GM12891 (cell line): Measurements from ENCODE around the gene SHROOM3.

Source experiments
- DNase-seq: peaks from one replicate; pipeline ENCODE4 v3.0.0; 2011; ENCODE audit warnings: low spot score; ENCODE audit not compliant: insufficient read length
- FAIRE-seq: peaks from 2 replicates; lab custom pipeline; 2011; peaks lifted over from hg19 to GRCh38; lab: Jason Lieb, UNC
- PAX5 ChIP-seq: IDR thresholded peaks from 2 replicates; pipeline ENCODE4 v1.6.1; 2011; ENCODE audit warnings: low read length, moderate library complexity, mild to moderate bottlenecking; ENCODE audit not compliant: insufficient read depth, severe bottlenecking
- POLR2A ChIP-seq: IDR thresholded peaks from 2 replicates; pipeline ENCODE4 v1.6.1; 2011; ENCODE audit warnings: low read depth, low read length, control low read depth
- POLR2AphosphoS5 ChIP-seq: IDR thresholded peaks from 2 replicates; pipeline ENCODE4 v1.6.1; 2011; ENCODE audit warnings: low read depth, low read length, control low read depth
- POU2F2 ChIP-seq: IDR thresholded peaks from 2 replicates; pipeline ENCODE4 v1.6.1; 2011; ENCODE audit warnings: low read depth, mild to moderate bottlenecking, control low read depth, low read length, moderate library complexity
- SPI1 ChIP-seq: IDR thresholded peaks from 2 replicates; pipeline ENCODE4 v1.6.1; 2011; ENCODE audit warnings: low read depth, low read length, control low read depth
- TAF1 ChIP-seq: IDR thresholded peaks from 2 replicates; pipeline ENCODE4 v1.6.1; 2011; ENCODE audit warnings: low read depth, low read length, control low read depth

SHROOM3 gene

DNA sequence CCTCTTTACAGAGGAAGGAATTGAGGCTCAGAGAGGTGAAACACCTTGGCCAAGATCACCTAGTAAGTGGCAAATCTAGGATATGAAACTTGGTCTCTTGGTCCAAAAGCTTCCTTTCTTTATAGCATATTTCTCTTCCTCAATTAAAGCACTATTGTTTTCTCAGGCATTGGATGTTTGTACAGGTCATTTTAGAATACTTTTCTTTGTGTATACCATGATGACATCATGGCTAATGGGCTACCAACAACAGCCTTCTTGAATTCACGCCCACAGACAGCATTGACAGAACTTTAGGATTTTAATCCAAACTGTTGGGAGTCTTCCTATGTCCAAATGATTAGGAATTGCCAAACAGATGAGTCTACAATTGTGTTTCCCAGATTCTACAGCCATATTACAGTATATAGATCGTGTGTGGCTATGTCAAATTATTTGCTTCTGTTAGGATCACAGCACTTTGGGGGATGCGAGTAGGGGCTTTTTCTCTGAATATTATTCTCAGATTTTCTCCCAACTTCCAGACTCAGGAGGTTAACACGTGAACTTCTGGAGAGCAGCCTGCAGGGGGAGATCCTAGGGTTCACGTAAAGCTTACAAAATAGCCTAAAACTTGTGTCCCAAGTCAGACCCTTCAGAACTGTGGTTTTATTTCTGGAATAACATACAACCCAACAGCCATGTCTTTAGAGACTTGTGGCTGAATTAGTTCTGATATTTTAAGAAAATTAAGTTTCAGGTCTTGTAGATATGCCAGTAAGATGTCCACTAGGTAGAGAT is 191.8 kb downstream of the SHROOM3 start:
- TF ChIP-seq SPI1: no peak
- TF ChIP-seq TAF1: no peak
- no peak for TF ChIP-seq POLR2AphosphoS5
- TF ChIP-seq POU2F2: no peak
- no peak for TF ChIP-seq POLR2A
- no peak for TF ChIP-seq PAX5
- DNase-seq (no peak), FAIRE-seq (no peak)

DNA sequence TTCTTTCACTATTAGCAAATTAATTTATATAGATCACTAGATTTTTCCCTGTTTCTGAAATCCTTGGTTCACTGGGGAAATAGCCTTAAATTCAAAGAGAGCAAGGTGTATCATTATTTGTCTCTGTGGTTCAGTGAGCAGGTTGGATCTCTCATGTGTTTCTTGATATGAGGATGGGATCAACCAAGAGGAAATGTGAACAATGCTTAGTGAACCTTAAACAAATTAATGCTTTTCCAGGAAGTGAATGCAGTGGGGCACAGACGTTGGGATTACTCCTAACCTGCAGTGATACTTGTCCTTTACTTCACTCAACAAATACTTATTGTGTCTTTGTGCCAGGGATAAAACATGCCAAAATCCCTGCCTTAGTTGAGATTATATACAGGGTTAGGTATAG is 193.2 kb downstream of the SHROOM3 start:
- TF ChIP-seq POLR2A: no peak
- TF ChIP-seq POU2F2: no peak
- no peak for TF ChIP-seq TAF1
- no peak for TF ChIP-seq POLR2AphosphoS5
- TF ChIP-seq SPI1: no peak
- no peak for TF ChIP-seq PAX5
- FAIRE-seq (no peak), DNase-seq (no peak)

- FAIRE-seq: no peak
- DNase-seq: no peak
- TF ChIP-seq PAX5 (no peak), POLR2AphosphoS5 (no peak), POLR2A (no peak), SPI1 (no peak), POU2F2 (no peak), TAF1 (no peak)
These were observed 195.7 kb downstream of the SHROOM3 start for GRCh38 chr4:76630741-76631140.

DNA sequence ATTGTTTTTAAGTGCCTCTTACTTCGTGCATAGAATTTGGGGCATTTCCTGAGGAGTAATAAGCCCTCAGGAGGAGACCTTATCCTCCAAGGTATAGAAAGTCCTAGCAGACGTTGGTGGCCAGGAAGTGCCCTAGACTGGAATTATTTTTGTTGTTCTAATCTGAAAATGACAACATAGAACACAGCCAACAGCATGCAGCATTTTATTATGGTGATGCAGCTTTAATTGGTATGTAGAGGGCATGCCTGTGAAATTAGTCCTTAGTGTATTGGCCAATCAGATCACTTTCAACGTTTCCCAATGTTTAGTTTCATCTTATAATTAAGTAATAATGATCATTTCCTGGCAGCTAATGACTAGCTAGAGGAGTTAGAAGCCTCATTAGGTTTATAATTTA is 199.2 kb downstream of the SHROOM3 start:
- FAIRE-seq: no peak

DNA sequence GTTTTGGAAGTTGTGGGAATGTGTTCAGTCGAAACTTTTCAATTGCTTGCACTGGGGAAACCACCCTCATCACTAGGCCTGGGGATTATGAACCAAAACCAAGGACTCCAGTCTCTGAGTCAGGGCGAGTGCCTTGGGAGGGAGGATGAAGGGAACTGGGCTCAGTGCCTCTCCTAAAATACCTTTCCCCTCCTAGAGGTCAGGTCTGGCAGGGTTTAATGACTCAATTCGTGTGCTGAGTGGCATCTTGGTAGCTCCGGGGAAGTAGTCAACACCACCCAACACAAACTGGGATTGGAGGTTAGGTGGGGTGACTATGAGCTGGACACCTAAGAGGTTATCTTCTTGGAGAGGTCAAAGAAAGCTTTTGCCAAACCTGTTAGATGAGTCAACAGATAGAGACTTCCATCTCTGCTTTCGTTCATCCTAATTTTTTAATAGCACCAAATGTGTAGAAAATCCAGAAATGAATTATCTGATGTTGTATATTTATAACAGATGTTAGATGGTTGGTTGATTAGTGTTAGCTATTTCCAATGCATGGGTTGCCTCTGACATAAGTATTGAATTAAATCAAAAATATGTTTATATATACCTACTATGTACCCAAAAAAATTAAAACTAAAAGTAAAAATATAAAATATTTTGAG is 202.8 kb downstream of the SHROOM3 start:
- TF ChIP-seq SPI1 (no peak), TAF1 (no peak)
- FAIRE-seq (no peak), DNase-seq (no peak)

More for the DNA sequence above, 199.2 kb downstream of the SHROOM3 start:
- DNase-seq: no peak
- TF ChIP-seq SPI1: no peak
- no peak for TF ChIP-seq POLR2A
- TF ChIP-seq PAX5: no peak
- no peak for TF ChIP-seq POLR2AphosphoS5
- no peak for TF ChIP-seq TAF1
- no peak for TF ChIP-seq POU2F2

- DNase-seq: no peak
- FAIRE-seq: no peak
- TF ChIP-seq POU2F2: no peak
- no peak for TF ChIP-seq POLR2A
- no peak for TF ChIP-seq TAF1
- TF ChIP-seq SPI1: no peak
- TF ChIP-seq PAX5: no peak
- TF ChIP-seq POLR2AphosphoS5: no peak
These were observed 204.3 kb downstream of the SHROOM3 start for GRCh38 chr4:76639288-76639687.

DNA sequence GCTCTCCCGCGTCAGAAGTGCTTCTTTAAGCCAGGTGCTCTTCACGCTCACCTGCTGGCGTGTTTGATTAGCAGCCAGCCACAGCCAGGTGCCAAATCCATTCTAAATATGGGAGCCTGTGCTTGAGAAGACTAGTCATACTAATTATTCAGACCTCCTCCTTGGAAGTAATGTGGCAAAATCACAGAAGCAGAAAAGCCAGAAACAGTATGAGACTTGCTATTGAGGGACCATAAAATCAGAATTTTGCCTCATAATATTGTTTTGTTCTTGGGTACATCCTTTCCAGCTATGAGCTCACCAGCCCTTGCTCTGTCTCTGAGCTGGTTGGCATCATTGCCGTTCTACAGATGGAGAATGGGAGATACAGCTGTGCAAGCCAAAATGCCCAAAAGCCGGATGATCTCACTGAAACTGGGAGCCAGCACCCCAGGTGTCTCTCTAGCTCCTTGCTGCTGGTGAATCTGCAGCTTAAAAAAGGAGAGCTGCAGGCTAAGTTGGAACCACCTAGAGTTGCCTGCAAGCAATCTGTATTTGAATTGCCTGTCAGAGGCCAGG is 205.4 kb downstream of the SHROOM3 start:
- DNase-seq: no peak
- TF ChIP-seq POLR2AphosphoS5 (no peak), TAF1 (no peak)
- no peak for FAIRE-seq

DNA sequence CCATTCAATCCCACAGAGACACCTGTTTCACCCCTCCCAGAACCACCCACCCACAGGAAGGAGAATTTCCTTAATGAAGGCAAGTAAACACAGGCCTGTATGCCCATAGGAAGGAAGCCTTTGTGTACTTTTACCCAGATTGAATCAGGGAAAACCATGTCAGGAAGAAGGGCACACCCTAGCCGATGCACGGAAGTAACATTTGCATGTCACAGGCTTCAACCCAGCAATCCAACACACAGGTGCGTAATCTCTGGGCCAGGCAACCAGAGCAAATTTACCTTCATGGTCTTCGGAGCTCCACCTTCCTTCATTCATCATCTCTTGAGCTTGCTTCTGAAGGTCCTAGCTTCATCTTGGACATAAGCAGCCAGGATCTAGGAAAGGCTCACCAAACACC is 206.3 kb downstream of the SHROOM3 start:
- no peak for FAIRE-seq

DNA sequence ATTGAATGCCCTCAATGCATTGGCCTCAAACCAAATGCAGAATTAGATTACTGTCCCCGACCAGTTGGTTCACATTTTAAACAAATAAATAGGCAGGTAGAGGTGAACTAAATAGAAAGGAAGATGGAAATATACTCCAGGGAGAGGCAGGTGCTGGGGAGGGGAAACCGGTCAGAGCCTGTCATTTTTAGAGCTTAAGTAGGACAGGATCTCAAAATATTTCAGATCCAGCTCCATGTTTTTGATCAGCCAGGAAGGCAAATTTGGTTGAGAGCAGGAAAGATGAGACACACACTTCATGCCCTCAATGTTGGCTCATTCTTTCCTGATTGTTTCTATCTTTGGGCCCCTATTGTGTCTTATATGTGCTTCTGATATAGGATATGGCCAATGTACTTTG is 206.7 kb downstream of the SHROOM3 start:
- FAIRE-seq (no peak), DNase-seq (no peak)
- TF ChIP-seq POU2F2: no peak
- no peak for TF ChIP-seq SPI1
- no peak for TF ChIP-seq PAX5
- TF ChIP-seq POLR2AphosphoS5: no peak
- no peak for TF ChIP-seq TAF1
- TF ChIP-seq POLR2A: no peak

More for the DNA sequence above, 206.3 kb downstream of the SHROOM3 start:
- TF ChIP-seq PAX5: no peak
- TF ChIP-seq POLR2A: no peak
- no peak for TF ChIP-seq POLR2AphosphoS5
- no peak for TF ChIP-seq TAF1
- no peak for TF ChIP-seq SPI1
- no peak for TF ChIP-seq POU2F2
- DNase-seq: no peak
